Neutrophil (primary cell): ENCODE results near the gene TBC1D5.

Source experiments
- H3K27ac ChIP-seq: fragments of 200-600 bp; sonication (generic); 2 replicates; pipeline ENCODE4 v1.5.1; 2016; ENCODE audit warnings: mild to moderate bottlenecking, moderate library complexity
- H3K27me3 ChIP-seq: fragments of 200-600 bp; sonication (generic); 2 replicates; pipeline ENCODE4 v1.6.0; 2016; ENCODE audit warnings: mild to moderate bottlenecking
- H3K36me3 ChIP-seq: fragments of 200-600 bp; sonication (generic); 2 replicates; pipeline ENCODE4 v1.5.1; 2017
- H3K4me1 ChIP-seq, 2 experiments: fragments of 200-600 bp in 1 of 2; sonication (generic) in 1 of 2; 1 replicate in 1 of 2; 2 replicates in 1 of 2; pipeline versions ENCODE4 v1.5.1 to v1.6.1; 2013 to 2016; ENCODE audit warnings: low read depth in 1 of 2, low read length in 1 of 2, mild to moderate bottlenecking in 1 of 2, moderate library complexity in 1 of 2; ENCODE audit not compliant: control insufficient read depth in 1 of 2, insufficient read depth in 1 of 2
- H3K4me3 ChIP-seq, 2 experiments: fragments of 200-600 bp in 1 of 2; sonication (generic) in 1 of 2; 1 replicate in 1 of 2; 2 replicates in 1 of 2; pipeline ENCODE4 v1.5.1; 2013 to 2016; ENCODE audit warnings: low read depth in 1 of 2, low read length in 1 of 2, mild to moderate bottlenecking in 1 of 2, moderate library complexity in 1 of 2
- H3K9me3 ChIP-seq: fragments of 200-600 bp; sonication (generic); 2 replicates; pipeline ENCODE4 v1.5.1; 2016
- TF ChIP-seq, protein P1 (sequence below): fragments of 200-600 bp; sonication (generic); IDR thresholded peaks from 2 replicates; pipeline ENCODE4 v1.5.1; 2016; ENCODE audit warnings: antibody characterized with exemption

TBC1D5 gene

GRCh38 chr3:17330660-17331059 is 411.8 kb downstream of the TBC1D5 start:
- peaks cover 4 to 17% of the 10 kb centered on the region in 2 experiments for H3K4me1 ChIP-seq
- TF ChIP-seq, protein P1, sequence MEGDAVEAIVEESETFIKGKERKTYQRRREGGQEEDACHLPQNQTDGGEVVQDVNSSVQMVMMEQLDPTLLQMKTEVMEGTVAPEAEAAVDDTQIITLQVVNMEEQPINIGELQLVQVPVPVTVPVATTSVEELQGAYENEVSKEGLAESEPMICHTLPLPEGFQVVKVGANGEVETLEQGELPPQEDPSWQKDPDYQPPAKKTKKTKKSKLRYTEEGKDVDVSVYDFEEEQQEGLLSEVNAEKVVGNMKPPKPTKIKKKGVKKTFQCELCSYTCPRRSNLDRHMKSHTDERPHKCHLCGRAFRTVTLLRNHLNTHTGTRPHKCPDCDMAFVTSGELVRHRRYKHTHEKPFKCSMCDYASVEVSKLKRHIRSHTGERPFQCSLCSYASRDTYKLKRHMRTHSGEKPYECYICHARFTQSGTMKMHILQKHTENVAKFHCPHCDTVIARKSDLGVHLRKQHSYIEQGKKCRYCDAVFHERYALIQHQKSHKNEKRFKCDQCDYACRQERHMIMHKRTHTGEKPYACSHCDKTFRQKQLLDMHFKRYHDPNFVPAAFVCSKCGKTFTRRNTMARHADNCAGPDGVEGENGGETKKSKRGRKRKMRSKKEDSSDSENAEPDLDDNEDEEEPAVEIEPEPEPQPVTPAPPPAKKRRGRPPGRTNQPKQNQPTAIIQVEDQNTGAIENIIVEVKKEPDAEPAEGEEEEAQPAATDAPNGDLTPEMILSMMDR: no peak
- no peaks in the 10 kb centered on the region for H3K36me3 ChIP-seq
- no peaks in the 10 kb centered on the region for H3K27me3 ChIP-seq
- H3K9me3 ChIP-seq: no peaks in the 10 kb centered on the region
- no peak overlapping the region for H3K27ac ChIP-seq
- H3K4me3 ChIP-seq: no peak overlapping the region

- TF ChIP-seq, protein P1: no peak
- Histone ChIP-seq H3K4me3 (no peak overlapping the region), H3K9me3 (no peaks in the 10 kb centered on the region), H3K27ac (peak overlapping the region; percentile 43), H3K27me3 (no peaks in the 10 kb centered on the region), H3K4me1 (peaks cover 4 to 17% of the 10 kb centered on the region in 2 experiments), H3K36me3 (no peaks in the 10 kb centered on the region)
These were observed 412.5 kb downstream of the TBC1D5 start for GRCh38 chr3:17329927-17330326.

DNA sequence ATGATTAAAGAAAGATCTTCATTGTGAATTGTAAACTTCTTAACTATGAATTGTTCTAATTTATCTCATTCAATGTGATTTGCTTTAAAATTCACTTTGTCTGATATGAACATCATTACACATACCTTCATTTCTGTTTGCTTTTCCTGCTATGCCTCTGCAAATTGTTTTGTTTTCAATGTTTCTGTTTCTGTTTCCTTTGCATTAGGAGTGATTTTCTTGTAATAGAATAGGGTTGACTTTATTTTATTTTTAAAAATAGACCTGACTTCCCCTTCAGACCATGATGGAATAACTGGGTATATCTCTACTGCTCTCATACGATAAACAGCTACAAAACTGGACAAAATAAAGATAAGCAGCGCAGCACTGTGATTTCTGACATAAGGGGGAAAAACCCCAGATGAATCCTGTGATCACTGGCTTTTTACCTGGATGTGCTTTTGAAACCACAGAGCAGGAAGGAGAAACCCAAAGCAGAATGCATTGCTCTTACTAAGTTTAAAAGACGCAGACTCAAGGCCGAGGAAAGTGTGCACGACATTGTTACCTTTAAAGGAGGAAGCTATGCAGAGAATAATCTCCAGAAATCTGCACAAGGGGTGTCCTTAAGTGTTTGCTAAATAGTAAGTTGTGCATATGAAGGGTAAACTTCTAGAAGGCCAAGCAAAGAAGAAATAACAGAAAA is 420.2 kb downstream of the TBC1D5 start:
- Histone ChIP-seq H3K4me3 (no peak overlapping the region), H3K9me3 (no peaks in the 10 kb centered on the region), H3K4me1 (peaks cover 0 to 6% of the 10 kb centered on the region in 2 experiments), H3K27me3 (no peaks in the 10 kb centered on the region), H3K36me3 (no peaks in the 10 kb centered on the region), H3K27ac (no peak overlapping the region)
- TF ChIP-seq, protein P1: no peak

- TF ChIP-seq, protein P1: no peak
These were observed 422.2 kb downstream of the TBC1D5 start for GRCh38 chr3:17320266-17320665.

DNA sequence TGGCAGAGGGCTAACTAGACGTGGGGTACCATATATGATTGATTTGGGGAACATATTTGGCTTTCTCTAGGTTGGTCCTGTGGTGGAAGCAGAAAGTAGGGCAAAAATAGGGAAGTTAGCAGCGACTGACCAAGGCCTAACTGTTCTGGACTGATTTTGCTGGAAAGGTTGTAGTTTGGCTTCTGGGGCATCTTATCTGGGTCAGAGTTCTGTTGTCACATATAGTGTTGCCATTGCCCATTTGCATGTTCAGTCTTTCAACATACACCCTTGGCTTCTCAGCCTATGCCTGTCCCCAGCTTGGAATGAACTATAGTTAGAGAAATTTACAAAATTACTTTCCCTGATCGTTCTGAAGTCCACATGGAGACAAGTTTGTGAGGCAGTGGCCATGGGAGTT is 426.5 kb downstream of the TBC1D5 start:
- no peaks in the 10 kb centered on the region for H3K36me3 ChIP-seq
- no peak overlapping the region for H3K27ac ChIP-seq
- no peaks in the 10 kb centered on the region for H3K9me3 ChIP-seq
- no peaks in the 10 kb centered on the region for H3K27me3 ChIP-seq
- H3K4me3 ChIP-seq: no peak overlapping the region
- no peaks in the 10 kb centered on the region for H3K4me1 ChIP-seq
- TF ChIP-seq, protein P1: no peak

More at GRCh38 chr3:17320266-17320665, 422.2 kb downstream of the TBC1D5 start:
- Histone ChIP-seq H3K4me1 (peaks cover 0 to 6% of the 10 kb centered on the region in 2 experiments), H3K27me3 (no peaks in the 10 kb centered on the region), H3K4me3 (no peak overlapping the region), H3K9me3 (no peaks in the 10 kb centered on the region), H3K27ac (no peak overlapping the region), H3K36me3 (no peaks in the 10 kb centered on the region)
